AG04449 (cell line): ENCODE results near the gene XYLT1.

Experiments used
- CTCF ChIA-PET: fragments of 350-600 bp; formaldehyde crosslinking; extraction: SDS; loops from one replicate; lab custom pipeline; 2021; ENCODE audit warnings: antibody characterized with exemption; lab: Yijun Ruan, JAX
- POLR2A ChIA-PET: fragments of 400-600, 350-600 bp; formaldehyde crosslinking; extraction: SDS; loops from one replicate; lab custom pipeline; 2020; ENCODE audit warnings: antibody characterized with exemption, inconsistent platforms; lab: Yijun Ruan, JAX
- DNase-seq: peaks from one replicate; pipeline ENCODE4 v3.0.0-alpha.2; 2010; ENCODE audit warnings: low read depth, low spot score
- H3K4me3 ChIP-seq: 2 replicates; pipeline ENCODE4 v1.5.1; 2011; ENCODE audit warnings: low read depth, mild to moderate bottlenecking, control low read depth, low read length
- CTCF ChIP-seq: IDR thresholded peaks from one replicate; pipeline ENCODE4 v1.5.1; 2011; ENCODE audit warnings: mild to moderate bottlenecking, moderate library complexity, low read length, control low read depth, inconsistent platforms; ENCODE audit not compliant: insufficient read depth; ENCODE audit errors: missing control alignments

XYLT1 gene

GRCh38 chr16:17343028-17343427 is 127.7 kb downstream of the XYLT1 start:
- no peak overlapping the region for H3K4me3 ChIP-seq
- no peak for DNase-seq
- ChIA-PET CTCF (interaction anchor here (1.9 kb wide), 1 partner anchor 15 kb away, joined by 4 read pairs; no protein-coding TSS in a partner anchor), POLR2A (no interaction called here)
- TF ChIP-seq CTCF = no peak

- POLR2A ChIA-PET = no interaction called here
- DNase-seq = no peak
- CTCF ChIA-PET = interaction anchor here (0.6 kb wide), 1 partner anchor 126 kb away, joined by 3 read pairs; no protein-coding TSS in a partner anchor
- no peak for TF ChIP-seq CTCF
- no peak overlapping the region for H3K4me3 ChIP-seq
Observed at GRCh38 chr16:17342031-17342430, 128.7 kb downstream of the XYLT1 start.

DNA sequence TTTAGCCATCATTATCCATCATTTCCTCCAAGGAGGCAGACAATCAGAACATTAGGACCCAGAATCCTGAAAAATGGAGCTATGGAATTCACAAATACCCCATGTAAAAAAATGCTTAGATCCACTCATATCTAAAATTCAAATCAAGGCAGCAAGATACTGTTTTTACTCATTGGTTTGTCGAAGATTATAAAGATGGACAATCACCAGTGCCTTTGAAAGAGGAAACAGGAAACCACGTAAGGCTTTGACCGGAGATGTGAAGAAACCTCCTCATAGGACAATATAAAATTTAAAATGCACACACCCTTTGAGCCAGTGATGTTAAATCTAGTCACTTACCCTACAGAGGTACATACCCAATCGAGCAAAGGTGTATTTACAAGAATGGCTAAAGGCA is 130.0 kb downstream of the XYLT1 start:
- POLR2A ChIA-PET = no interaction called here
- CTCF ChIA-PET = interaction anchor here (0.9 to 1.5 kb wide), 3 partner anchors 12 to 127 kb away, joined by 3 to 4 read pairs (median 3); no protein-coding TSS in a partner anchor
- no peak for TF ChIP-seq CTCF
- DNase-seq = no peak
- no peak overlapping the region for H3K4me3 ChIP-seq

DNA sequence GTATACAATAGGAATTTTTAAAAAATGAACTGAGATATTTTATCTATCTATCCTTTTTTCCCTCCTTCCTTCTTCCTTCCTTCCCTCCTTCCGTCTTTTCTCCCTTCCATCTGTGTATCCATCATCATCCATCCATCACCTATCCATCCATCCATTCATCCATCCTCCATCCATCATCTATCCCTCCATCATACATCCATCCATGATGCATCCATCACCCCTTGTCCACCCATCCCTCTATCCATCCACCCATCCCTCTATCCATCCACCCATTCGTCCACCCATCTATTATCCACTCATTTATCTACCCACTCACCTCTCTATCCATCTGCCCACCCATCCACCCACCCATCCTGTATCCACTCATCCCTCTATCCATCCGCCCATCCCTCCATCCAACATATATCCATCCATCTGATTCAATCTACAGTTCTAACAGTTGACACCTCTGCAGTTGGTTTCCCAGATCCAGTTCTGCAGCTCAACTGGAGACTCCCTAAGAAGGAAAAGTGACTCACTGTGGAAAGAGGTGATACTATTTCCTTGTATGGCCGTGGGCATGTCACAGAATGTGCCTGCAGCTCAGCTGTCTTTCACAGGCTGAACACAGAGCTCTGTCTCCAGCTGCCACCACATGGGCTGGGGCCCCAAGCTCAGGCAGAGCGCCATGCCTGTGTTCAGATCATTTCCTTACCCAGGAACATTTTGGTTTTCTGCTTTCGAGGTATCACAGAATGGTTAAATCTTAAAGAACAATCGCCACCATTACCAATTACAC is 130.8 kb downstream of the XYLT1 start:
- TF ChIP-seq CTCF = no peak
- DNase-seq = no peak
- CTCF ChIA-PET = interaction anchor here (0.9 to 1.5 kb wide), 3 partner anchors 11 to 127 kb away, joined by 3 to 4 read pairs (median 3); no protein-coding TSS in a partner anchor
- POLR2A ChIA-PET = no interaction called here
- H3K4me3 ChIP-seq = no peak overlapping the region

DNA sequence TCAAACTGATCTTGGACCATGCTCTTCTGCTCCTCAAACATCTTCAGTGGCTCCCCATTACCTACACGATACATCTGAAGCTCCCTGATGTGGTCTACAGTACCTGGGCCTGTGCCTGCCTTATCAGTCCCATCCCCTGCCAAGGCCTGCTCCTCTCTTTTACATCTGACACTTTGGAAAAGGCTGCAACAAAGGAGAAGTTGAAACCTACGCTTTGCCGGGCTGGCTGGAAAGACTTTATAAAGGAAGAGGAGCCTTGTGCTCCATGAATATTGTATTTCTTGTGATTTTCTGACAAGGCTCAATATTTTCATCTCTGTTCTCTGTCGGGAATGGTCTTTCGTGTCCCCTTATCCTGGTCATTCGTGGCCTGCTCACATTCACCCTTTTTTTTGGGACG is 132.5 kb downstream of the XYLT1 start:
- TF ChIP-seq CTCF = no peak
- CTCF ChIA-PET = no interaction called here
- H3K4me3 ChIP-seq = no peak overlapping the region
- DNase-seq = no peak
- POLR2A ChIA-PET = no interaction called here

GRCh38 chr16:17336530-17336900 is 134.2 kb downstream of the XYLT1 start:
- no peak overlapping the region for H3K4me3 ChIP-seq
- DNase-seq = no peak
- CTCF ChIA-PET = interaction anchor here (1.0 to 1.3 kb wide), 2 partner anchors 8 to 59 kb away, joined by 3 read pairs; no protein-coding TSS in a partner anchor
- TF ChIP-seq CTCF = no peak
- POLR2A ChIA-PET = no interaction called here
